ENCODE results near the gene SLC22A4.

The SLC22A4 gene

DNA sequence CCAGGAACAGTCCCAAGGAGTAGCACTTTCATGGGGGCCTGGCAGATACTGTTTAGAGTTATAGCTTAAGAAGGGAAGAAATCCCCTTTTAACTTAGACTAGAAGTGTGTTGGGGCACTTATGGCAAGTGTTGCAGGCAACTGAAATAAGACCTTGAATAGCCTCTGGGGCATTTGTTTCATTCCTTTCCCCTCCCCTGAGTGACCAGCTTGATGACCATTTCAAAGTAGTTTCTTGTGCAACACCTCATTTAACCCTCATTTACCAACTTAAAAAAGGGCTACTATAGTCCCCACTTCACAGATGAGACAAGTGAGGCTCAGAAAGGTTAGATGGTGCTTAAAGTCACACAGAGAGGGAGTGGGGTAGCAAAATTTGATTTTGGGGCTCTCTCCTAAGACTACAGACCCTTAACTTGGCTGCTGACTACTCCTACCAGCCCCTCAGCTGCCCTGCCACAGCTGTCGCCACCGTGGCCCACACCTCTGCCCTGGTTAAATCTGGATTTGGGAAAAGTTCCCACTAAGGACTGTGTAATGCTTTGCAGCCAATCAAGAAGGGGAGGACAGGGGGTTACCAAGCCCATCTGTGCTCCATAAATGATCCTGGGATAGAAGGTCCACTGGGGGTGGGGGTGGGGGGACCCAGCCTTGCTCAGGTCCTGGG, 31.2 kb upstream of the SLC22A4 start:
- DNase-seq, result no peak

DNA sequence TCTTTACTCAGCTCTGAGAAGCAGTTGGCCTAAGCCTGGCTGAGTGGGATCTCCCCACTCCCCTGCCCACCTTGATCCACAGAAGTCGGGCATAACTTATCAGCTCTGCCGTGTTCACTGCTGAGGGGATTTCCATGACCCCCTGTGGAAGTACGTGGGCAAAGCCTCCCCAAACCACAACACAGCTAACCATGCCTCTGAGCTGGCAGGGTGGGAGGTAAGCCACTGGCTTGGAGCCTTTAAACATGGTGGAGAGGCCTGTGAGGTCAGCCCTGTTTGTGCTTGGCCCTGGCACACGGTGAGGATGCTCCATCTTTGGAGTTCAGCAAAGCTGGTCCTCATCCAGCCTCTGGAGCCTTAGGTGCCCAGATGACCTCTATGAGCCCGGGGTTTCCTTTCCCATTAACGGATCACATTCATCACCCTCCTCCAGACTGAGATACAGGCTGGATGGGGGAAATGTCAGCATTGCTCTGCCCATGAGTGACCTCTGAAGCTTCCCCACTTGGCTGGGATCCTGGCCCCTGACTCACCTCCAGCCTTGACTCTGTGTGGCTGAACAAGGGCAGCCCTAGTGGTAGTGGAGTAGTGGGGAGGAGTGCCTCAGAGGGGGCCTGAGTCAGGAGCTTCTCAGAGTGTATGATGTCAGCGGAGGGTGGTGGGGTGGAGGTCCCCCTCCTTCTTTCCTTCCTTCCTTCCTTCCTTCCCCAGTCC, 30.5 kb upstream of the SLC22A4 start:
- DNase-seq, result no peak

GRCh38 chr5:132264546-132265335, 29.5 kb upstream of the SLC22A4 start:
- DNase-seq, result no peak

DNA sequence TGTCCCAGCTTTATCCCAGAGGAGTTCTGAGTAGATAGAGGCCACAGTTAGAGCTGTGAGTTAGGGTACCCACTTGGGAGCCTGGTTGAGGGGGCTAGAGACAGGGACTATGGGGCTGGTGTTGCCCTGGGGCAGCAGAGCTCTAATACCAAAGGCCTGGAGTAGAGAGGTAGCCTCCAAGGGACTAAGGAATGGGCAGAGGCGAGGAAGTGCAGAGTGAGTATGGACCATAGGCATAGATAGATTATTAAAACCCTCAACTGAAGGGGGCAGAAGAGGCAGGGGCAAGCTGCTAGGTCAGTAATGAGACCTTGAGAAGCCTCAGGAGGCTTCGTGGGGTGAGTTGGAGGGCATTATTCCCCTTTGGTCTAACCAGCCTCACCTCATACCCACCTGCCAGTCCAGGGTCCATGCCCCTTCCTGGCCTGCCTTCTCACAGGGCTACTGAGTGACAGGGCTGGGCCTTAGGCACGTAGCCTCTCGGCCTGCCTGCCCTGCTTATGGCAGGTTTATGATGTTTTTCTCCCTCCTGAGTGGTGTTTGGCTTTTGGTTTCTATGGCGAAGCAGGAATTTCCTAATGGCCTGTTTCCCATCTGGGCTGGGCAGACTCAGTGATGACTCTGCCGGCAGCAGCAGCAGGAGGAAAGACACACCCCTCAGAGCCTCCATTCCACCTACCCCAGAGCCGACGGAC, 28.7 kb upstream of the SLC22A4 start:
- no peak for DNase-seq

- DNase-seq, result no peak
These were observed 28.0 kb upstream of the SLC22A4 start for GRCh38 chr5:132266031-132266835.

- DNase-seq, result no peak
These were observed 27.4 kb upstream of the SLC22A4 start for GRCh38 chr5:132266836-132267160.

DNA sequence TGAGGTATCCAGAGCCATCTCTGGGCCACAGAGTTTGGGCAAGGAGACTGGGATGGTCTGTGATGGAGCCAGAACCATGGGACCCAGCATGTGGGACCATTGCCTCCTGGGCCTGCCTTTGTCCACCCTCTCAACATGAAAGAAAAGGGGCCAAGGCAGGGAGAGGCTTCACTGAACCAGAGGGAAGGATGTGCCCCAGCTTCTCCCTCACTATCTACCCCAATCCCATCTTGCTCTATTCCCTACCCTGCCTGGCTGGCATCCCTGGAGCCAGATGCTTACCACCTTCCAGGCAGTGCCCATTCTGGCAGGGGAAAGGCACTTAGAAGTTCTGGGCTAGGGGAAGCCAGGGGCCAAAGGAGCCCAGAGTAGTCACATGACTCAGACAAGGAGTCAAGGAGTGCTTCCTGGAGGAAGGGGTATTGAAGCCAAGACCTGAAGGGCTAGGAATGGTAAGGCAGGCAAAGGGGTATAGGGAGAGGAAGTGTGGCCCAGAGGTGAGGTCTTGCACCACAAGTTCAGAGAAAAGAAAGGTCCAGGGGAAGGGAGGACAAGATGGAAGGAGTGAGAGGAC, 26.9 kb upstream of the SLC22A4 start:
- DNase-seq, result no peak

DNA sequence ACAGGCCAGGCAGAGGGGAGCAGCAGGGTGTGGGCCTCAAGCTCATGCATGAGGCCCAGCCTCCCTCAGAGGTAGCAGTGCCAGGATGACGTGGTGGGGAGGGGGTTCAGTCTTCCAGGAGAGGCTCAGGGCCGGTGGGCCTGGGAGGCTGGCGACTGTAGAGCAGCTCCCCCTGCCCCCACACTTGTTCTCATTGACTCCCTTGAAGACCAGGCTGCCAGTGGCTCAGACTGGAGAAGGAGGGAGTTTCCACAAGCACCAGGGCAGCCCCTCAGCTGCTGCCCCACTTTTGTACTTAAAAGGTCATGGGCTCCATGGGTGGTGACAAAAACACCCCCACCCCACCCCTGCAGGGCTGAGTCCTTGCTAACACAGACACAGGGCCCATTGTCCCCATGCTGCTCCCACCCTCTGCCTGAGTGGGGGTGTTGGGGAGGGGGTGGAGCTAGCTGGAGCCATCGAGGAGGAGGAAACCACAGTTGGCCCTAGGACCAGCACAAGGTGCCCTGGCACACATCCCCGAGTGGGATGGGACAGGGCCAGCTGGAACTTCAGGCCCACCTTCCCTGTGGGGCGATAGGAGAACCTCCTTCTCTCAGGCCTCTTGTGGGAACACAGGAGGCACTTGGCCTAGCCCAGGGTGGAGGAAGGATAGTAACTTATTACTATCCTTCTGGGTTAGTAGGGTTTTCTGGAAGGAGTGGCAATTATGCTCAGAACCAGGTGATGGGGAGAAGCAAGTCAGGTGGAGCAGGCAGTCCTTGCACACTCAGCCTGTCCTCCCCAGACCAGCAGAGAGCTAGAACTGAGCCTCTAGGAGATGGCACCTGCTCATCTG, 26.0 kb upstream of the SLC22A4 start:
- no peak for DNase-seq

DNA sequence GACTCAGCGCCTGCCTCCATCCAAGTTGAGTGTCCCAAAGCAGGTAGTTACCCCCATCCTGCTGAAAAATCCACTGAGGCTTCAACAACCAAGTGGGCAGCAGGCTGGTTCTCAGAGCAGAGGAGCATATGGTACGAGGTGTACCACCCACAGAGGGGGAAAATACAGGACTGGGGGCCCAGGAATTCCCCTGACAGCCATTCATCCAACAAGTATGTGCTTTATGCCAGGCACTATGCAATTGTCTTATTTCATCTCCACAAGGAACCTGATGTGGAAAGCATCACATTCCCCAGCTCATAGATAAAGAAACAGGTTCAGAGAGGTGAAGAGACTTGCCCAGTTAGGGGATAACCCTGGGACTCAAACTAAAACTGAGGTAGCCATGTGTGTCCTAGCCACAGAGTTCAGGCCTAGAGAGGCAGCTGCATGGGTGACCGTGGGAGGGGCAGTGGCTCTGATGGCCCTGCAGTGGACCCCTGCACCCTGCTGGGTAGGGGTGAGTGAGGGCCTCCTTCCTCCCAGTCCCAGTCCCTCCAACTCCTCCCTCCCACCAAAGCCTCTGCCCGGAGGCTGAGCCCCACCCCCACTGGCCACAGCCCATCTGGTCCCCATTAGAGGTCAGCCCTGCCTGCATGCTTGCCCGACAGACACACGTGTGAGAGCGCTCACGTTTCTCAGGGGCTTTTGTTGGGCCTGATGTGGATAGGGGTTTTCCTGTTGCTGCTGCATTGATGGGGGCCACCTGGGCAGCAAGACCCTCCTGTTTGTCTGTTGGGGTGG, 25.2 kb upstream of the SLC22A4 start:
- peak in 1 of 2 experiments; percentile 57 for DNase-seq

- DNase-seq, result no peak
These were observed 24.4 kb upstream of the SLC22A4 start for GRCh38 chr5:132269635-132270334.

DNA sequence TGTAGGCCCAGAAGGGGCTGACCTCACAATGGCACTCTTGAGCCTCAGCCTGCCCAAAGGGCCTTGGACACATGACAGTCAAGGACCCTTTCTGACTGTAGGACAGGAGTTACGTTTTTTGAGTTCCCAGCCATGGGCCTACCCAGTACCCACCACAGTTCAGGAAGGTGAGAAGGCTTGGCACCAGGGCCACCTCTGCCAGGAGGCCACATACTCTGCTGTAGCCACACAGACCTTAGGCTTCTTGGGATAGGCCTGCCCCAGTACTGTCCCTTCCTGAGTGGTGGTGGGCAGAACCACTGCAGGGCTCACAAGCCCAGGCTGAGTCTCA, 23.9 kb upstream of the SLC22A4 start:
- DNase-seq, result no peak

DNA sequence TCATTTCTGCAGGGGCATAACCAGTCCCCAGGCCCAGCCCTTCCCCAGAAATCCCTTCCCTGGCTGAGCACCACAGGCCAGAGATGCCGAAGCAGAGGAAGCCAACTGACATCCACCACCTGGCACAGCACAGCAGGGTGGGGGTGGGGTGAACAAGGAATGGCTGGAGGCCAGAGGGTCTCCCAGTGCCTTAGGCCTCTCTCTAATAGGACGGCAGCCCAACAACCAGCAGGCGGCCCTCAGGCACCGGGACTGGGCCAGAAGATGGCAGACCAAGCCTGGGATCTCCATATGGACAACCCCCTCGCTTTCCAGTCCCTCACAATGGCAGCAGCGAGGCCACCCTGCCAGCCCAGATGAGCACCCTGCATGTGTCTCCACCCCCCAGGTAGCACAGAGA, 23.5 kb upstream of the SLC22A4 start:
- DNase-seq, result peak in 1 of 2 experiments; percentile 49

- DNase-seq, result peak in 1 of 2 experiments; percentile 21
These were observed 22.6 kb upstream of the SLC22A4 start for GRCh38 chr5:132271251-132272246.

GRCh38 chr5:132272311-132273210, 21.6 kb upstream of the SLC22A4 start:
- peak; percentile 44 to 47 for DNase-seq

DNA sequence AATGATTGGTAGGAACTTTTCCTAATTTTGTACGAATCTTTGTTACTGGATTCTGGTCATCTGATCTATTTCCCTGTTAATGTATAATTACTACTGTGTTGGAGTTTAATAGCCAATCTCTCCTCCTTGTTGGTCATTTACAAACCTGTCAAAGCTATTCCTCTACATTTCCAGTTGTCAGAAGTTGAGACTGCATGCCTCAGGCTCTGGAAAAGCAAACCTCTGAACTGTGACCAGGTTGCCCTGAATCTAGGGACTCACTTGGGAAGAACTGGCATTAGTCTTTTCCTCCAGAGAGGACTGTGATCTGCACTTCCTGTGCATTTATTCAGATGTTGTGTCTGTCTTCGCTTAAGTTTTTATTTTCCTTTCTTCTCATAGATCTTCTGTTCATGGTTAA, 20.6 kb upstream of the SLC22A4 start:
- DNase-seq, result no peak

- no peak for DNase-seq
These were observed 20.0 kb upstream of the SLC22A4 start for GRCh38 chr5:132274050-132274792.
